ENCODE measurements around the gene NDUFAB1.

GRCh38 chr16:23642246-23642774 lies 46.2 kb upstream of the NDUFAB1 start:
- TF ChIP-seq POLR2A (IDR thresholded peaks at IDR 0.05; ENCODE audit: low read depth) (no peak), CTCF (IDR thresholded peaks at IDR 0.05) (no peak)
